ENCODE results near the gene SFXN3. TPM values are rescaled to one million over a fixed set of nuclear protein-coding genes. Genes with fewer than 3 reads are reported as not detected.

SFXN3 gene
- total RNA-seq, 1 experiment from 2014 or later = 101 TPM

DNA sequence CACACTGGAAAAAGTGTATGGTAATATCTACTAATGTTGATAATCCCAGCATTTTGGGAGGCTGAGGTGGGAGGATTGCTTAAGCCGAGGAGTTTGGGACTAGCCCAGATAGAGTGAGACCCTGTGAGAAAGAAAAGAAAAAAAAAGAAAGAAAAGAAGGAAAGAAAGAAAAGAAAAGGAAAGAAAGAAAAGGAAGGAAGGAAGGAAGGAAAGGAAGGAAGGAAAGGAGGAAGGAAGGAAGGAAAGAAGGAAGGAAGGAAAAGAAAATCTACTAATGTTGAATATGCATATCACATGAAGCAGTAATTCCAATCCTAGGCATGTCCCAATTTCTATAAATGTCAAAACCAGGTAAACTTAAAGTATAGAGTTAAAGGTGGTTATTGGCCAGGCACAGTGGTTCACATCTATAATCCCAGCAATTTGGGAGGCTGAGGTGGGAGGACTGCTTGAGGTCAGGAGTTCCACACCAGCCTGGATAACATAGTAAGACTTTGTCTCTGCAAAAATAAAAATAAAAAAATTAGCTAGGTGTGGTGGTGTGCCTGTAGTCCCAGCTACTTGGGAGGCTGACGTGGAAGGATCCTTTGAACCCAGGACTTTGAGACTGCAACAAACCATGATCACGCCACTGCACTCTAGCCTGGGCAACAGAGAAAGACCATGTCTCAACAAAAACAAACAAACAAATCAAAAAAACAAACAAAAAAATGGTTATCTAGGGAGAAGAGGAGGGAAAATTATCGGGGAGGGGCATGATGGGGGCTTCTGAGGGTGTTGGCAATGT is 25.5 kb downstream of the SFXN3 start:
- no peak for DNase-seq (ENCODE audit: low spot score)

DNA sequence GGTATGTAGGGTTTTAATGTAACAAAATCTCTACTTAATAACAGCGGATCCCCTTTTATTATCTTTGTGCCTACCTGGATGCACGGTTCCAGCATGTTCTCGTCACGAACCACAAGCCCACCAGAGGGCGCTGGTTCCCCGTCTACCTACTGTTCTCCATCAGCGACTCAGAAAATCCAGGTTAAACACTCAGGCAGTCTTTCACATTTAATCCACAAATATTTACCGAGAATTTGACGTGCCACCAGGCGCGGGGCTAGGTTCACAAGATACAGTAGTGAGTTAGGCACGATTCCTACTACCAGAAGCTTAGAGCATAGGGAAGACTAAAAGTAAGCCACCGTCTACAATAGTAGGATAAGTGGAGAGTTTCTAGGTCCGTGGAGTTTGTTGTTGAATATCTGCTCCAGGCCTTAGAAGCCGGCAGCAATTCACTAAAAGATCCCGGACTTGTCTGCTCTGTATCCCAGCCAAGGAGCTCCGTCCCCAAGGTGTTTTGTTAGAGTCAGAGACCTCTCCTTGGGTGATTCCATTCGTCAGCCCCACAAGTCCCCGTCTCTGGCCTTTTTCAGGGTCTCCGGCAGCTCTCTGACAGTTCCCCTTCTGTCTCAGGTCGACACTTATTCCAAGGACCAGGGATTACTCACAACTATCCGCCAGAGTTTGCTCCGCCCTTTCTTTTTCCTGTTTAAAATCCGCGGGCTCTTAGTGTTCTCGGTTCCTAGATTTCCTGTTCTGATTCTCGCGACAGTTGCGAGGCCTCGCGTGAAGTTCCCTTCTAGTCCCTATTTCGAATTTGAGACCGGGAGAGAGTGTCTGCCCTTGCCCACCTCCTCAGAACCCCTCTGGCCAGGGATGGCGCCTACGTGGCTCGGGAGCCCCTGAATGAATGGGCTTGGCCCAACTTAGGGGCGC is 29.3 kb downstream of the SFXN3 start:
- peak; percentile 97 for DNase-seq (ENCODE audit: low spot score)

DNA sequence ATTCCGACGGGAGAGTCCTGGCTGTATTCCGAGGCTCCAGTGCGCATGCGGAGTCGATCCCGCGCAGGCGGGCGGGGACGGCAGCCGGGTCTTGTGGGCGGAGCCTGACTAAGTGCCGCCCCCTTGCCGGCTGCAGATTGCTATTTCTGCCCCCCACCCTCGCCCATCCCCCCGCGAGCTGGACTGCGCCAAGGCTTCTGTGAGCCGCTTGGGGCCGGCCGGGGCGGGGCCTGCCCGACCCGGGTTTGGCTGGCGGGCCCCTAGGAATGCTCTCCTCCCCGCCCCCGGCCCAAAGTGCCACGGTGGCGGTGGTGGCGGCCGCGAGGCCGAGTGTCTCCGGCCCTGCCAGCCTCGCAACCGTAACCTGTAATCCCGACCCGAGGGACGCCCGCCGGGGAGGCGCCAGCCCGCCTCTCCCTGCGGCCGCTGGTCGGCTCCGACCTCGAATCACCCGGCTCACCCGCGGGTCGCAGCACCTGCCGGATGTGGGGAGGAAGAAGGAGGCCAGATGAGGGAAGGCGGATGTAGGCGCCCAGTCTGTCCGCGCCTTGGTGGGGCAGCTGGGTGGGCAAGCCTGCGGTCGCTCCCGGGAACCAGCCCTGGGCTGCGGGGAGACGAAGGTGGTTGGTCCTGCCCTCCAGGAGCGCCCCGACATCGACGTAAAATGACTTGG is 30.1 kb downstream of the SFXN3 start:
- DNase-seq (ENCODE audit: low spot score) = peak; percentile 97

DNA sequence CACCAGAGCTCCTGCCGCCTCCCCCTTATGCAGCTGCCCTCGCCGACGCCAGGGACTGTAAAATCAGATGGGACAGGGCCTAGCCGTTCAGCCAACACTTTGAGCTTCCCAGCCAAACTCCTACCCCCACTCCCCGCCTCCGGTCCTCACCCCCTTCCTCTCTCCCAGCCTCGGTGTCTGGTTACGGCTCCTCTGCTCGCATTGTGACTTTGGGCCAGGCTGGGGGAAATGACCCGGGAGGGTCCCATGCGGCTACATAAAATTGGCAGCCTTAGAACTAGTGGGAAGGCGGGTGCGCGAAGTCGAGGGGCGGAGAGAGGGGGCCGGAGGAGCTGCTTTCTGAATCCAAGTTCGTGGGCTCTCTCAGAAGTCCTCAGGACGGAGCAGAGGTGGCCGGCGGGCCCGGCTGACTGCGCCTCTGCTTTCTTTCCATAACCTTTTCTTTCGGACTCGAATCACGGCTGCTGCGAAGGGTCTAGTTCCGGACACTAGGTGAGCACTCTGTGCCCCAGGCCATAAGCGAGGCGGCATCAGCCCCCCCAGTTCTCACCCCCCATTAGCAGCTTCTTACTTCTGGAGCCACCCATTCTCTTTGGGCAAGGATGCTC is 30.7 kb downstream of the SFXN3 start, which contains the start of gene KAZALD1:
Gene KAZALD1 (plus strand): TSS at position 366 of the 608 bp plus-strand sequence. CDS start 604 bp downstream, outside the sequence.
- DNase-seq (ENCODE audit: low spot score) = no peak

DNA sequence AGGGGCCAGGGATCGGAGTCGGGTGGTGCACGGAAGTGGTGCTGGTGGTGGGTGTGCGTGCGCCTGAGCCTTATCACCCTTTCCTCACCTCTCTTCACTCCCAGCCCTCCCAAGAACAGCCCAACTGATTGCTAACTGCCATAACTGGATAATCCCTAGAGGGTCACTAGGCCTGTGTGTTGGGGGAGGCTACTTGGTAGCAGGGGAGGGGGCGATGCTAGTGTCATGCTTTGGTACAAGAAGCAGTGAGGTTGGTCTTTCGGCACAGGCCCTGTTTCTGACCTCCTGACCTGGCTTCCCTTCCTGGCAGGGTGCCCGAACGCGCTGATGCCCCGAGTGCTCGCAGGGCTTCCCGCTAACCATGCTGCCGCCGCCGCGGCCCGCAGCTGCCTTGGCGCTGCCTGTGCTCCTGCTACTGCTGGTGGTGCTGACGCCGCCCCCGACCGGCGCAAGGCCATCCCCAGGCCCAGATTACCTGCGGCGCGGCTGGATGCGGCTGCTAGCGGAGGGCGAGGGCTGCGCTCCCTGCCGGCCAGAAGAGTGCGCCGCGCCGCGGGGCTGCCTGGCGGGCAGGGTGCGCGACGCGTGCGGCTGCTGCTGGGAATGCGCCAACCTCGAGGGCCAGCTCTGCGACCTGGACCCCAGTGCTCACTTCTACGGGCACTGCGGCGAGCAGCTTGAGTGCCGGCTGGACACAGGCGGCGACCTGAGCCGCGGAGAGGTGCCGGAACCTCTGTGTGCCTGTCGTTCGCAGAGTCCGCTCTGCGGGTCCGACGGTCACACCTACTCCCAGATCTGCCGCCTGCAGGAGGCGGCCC is 31.4 kb downstream of the SFXN3 start:
- peak; percentile 70 for DNase-seq (ENCODE audit: low spot score)

DNA sequence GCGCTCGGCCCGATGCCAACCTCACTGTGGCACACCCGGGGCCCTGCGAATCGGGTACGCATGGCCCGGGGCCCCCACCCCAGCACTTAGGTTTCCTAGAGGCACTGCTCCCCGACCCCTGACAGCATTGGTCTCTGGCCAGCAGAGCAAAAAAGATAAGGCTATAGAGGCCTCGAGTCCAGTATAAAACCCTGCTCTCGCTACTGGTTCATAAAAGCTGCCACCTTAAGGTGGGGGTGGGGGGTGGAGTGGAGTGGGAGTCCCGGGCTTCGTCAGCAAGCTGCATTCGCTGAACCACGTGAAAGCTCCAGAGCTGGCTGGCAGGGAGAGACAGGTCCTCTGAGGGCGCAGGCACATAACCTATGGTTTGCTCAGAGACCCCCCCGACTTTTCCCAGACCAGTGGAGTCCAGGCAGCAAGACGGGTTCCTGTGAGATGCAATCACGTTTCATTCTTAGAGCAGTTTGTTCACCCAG is 32.1 kb downstream of the SFXN3 start:
- DNase-seq (ENCODE audit: low spot score) = no peak

DNA sequence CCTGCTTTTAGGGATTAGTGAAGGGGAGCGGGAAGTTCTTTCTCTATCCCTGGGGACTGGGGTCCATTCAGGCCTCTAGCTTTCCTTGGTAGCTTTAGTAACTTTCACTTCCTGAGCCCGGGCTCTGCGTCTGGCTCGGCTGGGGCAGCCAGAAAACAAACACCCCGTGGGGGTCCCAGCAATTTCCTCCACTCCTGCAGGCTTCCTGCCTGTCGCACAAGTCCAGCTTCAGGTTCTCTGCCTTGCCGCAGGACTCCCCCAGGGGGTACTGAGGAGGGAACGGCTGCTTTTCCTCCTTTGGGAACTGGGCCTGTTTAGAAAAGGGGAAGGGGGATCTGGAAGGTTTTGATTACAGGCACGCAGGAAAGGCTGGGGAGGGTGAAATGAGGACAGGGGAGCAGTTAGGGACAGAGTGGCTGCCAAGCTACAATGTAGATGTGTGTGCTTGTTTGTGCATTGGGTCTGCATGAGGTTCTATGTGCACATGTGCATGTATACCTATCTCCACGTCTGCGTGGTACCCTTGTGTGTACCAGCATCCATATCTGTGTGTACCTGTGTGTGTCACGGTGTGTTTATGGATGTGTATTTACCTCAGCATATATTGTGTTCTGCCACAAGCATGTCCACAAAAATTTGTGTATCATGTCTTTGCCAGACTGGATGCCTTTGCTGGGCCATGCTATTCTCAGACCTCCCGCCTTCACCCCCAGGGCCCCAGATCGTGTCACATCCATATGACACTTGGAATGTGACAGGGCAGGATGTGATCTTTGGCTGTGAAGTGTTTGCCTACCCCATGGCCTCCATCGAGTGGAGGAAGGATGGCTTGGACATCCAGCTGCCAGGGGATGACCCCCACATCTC is 32.7 kb downstream of the SFXN3 start:
- no peak for DNase-seq (ENCODE audit: low spot score)

DNA sequence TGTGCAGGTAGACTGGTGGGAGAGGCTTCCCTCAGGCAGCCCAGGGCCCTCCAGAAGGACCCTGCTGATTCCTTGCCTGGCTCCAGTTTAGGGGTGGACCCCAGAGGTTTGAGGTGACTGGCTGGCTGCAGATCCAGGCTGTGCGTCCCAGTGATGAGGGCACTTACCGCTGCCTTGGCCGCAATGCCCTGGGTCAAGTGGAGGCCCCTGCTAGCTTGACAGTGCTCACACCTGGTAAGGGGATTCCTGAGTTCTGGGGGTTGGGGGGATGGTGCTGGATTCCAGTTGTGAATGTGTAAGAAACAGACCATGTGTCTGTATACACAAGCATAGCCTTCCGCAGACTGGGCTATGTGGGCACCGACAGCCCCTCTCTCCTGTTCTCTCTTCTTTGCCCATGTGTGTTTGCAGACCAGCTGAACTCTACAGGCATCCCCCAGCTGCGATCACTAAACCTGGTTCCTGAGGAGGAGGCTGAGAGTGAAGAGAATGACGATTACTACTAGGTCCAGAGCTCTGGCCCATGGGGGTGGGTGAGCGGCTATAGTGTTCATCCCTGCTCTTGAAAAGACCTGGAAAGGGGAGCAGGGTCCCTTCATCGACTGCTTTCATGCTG is 33.5 kb downstream of the SFXN3 start:
- no peak for DNase-seq (ENCODE audit: low spot score)

DNA sequence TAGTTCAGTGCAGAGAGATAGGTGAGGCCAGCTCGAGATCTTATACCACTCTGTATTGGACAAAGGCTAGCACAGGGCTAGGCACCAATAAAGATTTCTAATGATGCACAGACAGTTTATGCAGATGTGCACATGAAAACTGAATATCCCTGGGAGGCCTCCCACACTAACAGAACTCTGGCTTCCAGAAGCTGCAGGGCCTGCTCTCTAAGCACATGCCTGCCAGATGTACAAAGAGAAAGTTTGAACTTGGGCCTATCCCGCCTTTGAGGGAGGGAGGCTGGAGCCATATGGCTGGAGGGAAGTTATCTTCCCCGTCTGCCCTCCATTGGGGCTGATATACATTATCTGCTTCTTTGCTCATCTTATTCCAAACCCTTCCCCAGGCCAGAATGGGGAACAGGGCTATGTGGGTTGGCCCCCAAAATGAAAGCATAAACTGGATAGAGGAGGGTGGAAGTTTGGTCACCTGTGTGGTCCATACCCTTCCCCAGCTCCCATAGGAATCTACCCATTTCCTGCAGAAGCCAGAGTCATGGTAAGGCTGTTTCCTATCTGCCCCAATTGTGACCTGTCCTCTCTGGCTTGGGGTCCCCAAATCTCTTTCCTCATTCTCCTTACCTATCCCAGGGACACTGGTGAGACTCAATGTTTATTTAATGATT is 34.6 kb downstream of the SFXN3 start:
- DNase-seq (ENCODE audit: low spot score) = no peak

DNA sequence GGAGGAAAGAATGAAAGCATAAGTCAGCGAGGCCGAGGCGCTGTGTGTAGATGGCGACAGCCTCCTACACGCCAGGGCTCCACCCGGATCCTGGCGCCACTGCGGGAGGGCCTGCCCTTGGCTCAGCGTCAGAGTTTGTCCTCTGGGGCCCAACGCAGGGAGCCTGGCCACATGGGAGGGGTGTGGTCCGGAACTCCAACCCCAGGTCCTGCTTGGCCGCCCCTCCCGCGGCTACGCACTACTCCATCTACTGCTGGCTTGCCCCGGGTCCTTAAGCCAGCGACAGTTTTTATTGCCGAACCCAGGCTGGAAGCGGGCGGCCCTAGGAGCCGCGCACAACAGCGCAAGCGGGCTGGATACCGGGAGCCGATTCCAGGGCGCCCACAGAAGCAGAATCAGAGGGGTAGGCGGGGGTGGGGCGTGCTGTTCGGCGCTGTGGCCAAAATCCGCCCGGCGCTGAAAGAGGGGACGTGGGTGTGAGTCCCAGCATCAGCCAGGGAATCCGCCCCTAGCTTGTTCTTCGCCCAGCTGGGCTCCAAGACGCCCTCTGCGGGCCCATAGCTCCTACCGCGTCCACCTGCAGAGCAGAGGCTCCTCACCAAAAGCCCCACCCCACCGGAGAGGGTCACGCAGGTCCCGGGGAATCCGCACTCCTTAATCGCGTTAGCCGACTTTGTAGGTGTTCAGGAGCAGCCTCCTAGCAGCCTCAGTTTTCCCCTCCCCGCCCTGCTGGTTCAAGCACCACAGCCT is 35.3 kb downstream of the SFXN3 start:
- peak; percentile 84 for DNase-seq (ENCODE audit: low spot score)

DNA sequence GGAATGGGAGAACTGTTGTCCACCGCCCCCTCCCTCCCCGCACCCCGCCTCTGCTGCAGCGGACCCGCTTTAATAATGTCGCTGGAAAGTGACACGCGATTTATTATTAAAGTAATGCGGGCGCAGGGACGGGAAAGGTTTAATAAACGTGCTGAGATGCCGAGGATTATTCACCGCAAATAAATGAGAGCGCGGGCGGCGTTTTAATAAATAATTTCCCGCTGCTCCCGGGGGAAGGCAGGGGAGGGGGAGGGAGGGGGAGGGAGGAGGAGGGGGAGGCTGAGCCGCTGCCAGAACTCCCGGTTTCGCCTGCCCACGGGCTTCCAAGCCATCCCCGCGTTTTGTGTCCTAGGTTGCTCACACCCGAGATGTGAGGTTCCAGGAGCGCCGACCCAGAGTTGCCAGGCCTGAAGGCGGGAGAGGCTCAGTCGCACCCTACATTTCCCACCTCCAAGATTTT is 35.9 kb downstream of the SFXN3 start:
- DNase-seq (ENCODE audit: low spot score) = no peak

DNA sequence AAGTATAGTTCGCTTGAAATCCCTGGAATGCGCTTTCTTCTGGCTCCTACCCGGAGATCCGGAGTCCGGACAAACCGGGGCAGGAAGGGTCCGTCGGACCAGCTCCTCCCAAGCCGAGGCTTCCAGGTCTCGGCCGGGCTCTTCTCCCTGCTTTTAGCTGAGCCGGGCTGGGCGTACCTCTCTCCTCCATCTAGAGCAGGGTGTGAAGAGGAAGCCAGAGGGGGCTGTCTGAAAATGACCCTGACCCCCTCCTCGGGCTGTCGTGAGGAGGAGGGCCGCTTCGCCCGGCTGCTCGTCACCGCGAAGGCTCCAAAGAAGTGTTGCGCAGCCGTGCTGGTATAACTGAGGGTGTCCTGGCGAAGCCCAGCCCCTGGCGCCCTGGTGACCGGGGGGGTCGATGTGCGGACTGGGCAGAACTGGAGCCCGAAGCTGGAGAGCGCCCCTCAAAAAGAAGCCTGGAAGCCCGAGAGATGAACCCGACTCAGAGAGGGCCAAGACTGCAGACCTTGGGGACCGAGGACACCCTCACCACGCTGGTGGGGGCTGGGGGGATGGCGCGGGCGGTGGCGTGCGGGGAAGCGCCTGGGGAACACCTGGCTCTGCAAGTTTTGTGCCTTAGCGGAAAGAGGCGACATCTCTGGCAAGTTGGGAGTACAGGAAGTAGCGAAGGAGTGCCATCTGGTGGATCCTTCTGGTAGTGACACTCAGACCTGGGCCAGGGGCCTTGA is 36.5 kb downstream of the SFXN3 start:
- peak; percentile 95 for DNase-seq (ENCODE audit: low spot score)

DNA sequence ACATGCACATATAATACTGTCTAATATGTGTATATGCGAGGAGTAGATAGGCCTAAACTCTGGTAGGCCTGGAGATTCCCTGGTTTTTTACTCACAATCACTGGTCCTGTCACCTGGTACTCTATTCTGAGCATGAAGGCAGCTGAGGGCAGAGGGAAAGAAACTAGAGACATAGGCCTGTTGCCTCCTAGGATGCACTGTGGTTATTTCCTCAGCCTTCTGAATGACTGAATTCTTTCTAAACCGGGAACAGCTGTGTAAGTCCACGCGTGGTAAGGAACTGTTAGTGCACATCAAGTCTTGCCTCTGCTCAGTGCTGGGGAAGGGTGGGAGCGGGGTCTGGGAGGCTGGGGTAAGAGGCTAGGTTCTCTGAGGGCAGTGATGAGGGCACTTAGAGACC is 38.4 kb downstream of the SFXN3 start:
- DNase-seq (ENCODE audit: low spot score) = no peak

DNA sequence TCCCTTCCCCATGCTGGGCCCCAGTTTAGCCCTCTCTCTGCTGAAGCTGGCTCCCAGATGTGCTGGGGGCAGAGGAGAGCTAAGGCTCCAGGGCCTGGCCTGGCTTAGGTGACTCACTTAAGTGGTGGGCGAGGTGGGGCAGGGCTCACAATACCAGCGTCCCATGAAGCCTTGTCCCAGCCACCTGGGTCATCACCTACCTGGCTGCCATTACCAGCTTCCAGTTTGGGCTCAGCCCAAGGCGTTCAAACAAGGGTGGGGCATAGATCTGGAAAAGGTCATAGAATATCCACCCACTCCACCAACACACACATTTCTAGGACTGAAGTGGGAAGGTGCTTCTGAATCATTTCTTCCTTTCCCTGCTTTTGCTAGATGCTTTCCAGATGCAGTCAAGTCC is 39.1 kb downstream of the SFXN3 start:
- DNase-seq (ENCODE audit: low spot score) = no peak

DNA sequence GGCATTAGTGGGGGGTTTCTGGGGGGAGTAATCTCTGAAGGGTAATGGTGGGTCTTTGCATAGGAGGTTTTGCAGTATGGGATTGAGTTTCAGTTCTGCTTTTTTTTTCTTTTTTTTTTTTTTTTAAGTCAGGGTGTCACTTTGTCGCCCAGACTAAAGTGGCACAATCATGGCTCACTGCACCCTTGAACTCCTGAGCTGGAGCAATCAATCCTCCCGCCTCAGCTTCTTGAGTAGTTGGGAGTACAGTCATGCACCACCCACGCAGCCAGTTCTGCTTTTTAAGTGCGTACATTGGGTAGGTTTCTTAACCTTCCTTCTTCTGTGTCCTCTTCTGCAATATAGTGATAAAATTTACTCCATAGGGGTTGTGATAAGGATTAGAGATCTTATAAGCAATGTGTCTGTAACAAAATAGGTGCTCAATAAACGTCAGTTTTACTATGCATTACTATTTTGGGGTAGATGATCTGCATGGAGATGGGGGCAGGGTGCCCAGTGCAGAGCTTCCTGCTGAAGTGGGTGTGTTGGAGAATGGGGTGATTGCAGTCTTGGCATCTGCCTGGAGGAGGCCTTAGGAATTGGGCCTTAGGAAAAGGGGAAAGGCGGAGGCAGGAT is 40.3 kb downstream of the SFXN3 start:
- DNase-seq (ENCODE audit: low spot score) = no peak

DNA sequence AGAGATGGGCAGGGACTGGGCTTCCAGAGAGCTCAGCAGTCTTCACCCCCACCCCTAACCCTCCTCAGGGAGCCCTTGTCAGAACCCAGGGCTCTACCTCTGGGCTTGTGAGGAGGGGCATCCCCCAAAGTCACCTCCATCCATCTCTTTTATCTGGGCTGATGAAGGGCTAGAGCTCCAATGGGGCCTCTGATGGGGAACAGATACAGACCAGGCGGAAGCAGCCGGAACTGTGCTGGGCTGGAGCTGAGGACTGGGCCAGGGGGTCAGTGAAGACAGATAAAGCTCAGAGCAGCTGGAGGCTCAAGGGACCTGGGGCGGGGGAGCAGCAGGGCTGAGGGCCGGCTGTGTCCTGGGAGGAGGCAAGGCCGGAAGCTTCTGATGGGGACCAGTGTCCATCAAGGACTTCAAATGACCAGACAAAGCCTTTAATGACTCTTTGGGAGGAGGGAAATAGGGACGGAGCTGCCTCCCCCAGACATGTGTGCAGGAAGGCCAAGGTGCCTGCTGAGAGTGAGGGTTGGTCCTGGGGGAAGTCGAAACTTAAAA is 40.9 kb downstream of the SFXN3 start:
- no peak for DNase-seq (ENCODE audit: low spot score)
